SKM-1 (cell line): ENCODE results near the gene CST9L.

Experiments
- DNase-seq: peaks from one replicate; lab custom pipeline; 2025; ENCODE audit not compliant: unreplicated experiment; lab: John Stamatoyannopoulos, UW

Gene CST9L

GRCh38 chr20:23568320-23568970, at the start of gene CST9L:
Gene CST9L (minus strand): TSS chr20:23568484. CDS start chr20:23568450, 34 bp downstream.
- DNase-seq = no peak

- no peak for DNase-seq
Measured at GRCh38 chr20:23614163-23614562, 45.9 kb upstream of the CST9L start.

GRCh38 chr20:23613676-23614075, 45.4 kb upstream of the CST9L start:
- DNase-seq = no peak

- DNase-seq = no peak
Measured at GRCh38 chr20:23612396-23612795, 44.1 kb upstream of the CST9L start.

GRCh38 chr20:23609486-23610109, 41.3 kb upstream of the CST9L start:
- no peak for DNase-seq

DNA sequence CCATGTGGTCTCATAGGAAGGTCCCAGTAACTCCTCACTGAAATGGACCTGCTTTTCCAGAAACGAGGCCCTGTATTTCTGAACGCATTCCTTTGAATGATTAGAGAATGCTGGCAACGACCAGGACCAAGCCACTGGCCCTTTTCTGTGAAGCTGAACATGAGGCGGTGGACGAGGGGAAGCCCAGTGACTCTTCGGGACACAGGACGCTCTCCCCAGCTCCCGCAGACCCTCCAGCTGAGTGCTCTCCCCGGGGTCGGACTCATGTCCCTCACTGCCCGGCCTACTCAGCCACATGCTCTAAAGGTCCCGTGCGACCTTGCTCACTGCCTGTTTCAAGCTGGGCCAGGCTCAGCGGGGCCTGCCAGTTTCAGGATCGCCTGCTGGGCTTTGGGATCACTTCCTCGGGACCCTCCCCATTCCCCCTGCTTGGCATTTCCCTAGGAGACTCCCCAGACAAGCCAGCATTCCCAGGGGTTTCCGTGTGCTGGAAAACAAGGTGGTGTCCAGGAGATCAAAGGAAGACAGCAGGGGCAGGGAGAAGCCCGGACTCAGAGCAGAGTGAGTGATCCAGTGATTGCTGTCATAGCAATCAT, 40.1 kb upstream of the CST9L start:
- no peak for DNase-seq

DNA sequence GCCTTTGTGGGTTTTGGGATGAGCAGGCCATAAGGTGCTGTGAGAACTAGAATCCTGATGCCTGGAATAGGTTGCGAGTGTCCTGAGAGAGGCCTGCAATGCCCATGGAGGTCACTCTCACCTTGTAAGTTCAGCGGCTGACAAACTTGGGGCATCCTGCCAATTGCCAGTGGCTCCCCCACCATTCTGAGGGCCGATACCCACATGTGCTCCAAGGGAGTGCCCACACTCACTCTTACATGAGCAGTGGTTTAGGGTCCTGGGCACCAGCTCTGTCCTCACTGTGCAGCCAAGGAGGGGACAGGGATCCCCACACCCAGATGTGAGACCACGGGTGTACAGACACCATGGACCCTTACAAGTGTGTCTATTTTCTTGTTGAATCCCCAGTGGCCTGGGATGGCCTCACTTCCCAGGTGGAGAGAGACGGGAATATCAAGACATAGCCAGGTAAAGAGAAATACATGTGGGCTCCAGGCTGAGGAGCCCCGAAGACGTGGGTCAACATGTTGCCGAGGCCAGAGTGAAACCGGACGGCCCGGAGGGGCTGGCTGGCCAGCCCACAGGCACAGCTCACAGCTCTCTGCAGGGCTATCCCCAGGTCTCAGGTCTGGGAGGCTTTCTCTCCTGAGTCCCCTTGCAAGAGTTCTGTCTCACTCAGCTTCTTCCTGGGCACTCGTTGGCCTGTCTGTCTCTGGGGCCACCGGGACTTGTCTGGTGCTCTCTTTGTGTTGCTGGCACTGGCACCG, 39.4 kb upstream of the CST9L start:
- no peak for DNase-seq

DNA sequence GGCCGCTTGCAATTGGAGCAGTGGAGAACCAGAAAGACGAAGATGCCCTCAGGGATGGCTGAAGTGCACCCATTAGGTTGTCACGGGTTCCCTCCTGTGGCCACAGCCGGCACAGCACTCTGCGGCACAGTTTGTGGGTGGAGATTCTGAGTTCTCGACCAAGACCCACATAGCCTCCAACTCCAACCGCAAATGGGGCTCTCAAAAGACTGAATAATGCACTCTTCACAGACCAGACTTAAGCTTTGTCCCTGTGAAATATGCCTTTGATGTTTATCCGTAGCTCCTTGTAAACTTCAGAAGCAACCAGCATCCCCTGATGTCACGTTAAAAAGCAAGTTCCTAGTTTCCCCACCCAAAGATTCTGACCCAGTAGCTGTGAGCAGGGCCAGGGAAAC, 38.4 kb upstream of the CST9L start:
- DNase-seq = peak; percentile 38

- DNase-seq = no peak
Measured at GRCh38 chr20:23605867-23606651, 37.8 kb upstream of the CST9L start, which contains the start of gene CST9. Gene CST9 (minus strand): TSS chr20:23605917. CDS start chr20:23605864, 53 bp downstream.

DNA sequence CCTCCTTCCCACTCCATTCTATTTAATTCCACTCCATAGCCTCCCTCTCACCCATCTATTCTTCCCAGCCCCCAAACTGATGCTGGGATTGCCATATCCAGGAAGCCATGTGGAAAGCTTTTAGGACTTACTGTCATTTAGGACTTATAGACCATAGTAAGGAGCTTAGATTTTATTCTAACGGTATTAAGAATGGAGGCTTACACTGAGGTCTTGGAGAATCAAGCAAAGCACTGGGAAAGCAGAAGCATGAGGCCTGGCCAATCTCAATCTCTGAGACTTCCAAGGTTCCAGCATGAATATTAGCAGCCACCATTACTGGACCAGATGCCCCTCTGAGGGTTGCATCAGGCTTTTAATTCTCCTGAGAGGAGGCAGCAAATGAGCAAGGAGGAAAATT, 36.0 kb upstream of the CST9L start:
- no peak for DNase-seq

GRCh38 chr20:23603321-23603720, 35.0 kb upstream of the CST9L start:
- DNase-seq = no peak

- no peak for DNase-seq
Measured at GRCh38 chr20:23602699-23603098, 34.4 kb upstream of the CST9L start.

DNA sequence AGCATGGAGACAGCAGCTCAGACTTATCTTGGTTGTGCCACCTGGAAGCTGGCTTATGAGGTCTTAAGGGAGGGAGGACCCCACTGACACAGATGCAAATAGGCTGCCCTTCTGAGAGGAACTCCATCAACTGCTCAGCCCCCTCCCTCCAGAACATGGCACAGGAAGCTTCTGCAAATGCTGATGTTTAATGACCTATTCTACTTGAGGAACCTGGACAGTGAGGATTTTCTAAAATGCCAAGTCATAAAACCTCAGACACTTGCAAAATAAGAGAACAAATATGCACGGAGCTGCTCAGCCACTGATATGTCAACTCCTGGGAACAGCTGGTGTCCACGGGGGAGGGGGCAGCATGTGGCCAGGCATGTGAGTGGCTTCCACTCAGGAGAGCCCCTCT, 34.0 kb upstream of the CST9L start:
- DNase-seq = no peak

DNA sequence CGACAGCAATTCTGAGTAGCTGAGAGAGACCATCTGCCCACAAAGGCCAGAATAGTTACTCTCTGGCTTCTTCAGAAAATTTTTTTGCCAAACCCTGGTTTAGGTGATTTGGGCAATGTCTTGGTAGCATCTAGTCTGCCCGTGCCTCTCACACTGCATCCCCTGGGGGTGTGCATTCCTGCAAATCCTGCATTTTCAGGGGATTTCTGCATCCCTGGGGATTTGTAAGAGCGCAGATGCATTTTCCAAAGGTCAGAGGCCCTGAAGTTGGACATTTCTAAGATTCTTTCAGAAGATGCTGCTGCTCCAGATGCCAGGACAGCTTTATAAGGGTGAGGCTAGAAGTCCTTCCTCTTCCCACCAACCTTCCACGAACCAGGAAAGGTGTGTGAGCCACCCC, 33.4 kb upstream of the CST9L start:
- no peak for DNase-seq

- no peak for DNase-seq
Measured at GRCh38 chr20:23598481-23598880, 30.2 kb upstream of the CST9L start.

GRCh38 chr20:23596579-23597250, 28.4 kb upstream of the CST9L start:
- no peak for DNase-seq

DNA sequence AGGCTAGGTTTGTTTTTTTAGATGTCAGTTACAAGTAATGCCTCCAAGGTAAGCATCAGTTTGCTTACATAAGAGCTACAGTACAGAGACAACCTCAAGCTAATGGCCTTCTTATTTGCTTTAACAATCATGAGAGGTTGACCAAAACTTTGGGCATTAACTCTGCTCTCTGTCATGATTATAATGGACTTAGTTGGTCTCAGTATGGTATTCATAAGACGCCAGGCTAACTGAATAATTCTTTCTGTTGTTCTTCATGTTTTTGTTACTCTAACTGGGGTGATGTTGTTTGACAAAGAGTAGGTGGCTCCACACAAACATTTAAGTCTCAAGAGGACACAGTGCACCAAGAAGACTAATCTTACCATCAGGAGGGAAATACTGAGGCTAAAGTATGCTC, 27.7 kb upstream of the CST9L start:
- no peak for DNase-seq

DNA sequence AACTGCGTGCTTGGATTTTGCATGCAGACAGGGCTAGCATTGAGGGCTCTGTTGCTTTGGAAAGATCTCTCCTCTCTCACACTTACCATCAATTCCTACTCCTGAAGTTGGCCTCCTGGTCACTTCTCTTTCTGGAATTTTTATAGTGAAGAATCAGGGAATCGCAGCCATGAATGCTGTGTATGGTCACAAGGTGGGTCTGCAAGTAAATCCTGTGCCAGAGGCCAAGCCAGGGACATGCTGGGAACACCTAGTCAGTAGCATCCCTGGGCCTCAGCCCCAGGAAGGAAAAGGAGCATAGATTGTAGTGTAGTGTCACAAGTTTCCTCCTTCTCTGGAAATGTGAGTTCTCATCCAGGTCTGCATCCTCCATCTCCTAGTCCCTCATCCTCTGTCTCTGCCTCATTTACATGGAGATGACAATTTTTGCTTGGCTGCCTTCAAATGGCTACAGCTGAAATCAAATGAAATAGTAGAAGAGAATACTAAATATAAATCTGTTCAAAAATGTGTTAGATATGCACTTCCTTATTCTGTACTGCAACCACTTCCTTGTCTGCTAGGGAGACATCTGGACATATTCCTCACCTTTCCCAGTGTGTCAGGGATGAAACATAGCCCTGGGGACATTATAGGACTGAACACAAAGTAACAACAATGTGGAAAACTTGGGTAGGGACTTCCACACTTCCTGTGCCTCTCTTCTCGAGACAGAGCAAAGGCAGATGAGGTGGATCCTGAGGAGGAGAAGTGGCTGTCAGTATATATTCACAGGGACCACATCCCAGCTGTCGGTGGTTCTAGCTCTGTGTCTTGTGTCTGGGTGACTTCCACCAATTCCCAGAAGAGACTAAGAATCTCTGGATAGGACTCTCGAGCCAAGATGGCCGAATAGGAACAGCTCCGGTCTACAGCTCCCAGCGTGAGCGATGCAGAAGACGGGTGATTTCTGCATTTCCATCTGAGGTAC, 20.4 kb upstream of the CST9L start:
- no peak for DNase-seq

GRCh38 chr20:23587631-23588030, 19.3 kb upstream of the CST9L start:
- no peak for DNase-seq
